Progenitor cell of endocrine pancreas (in vitro differentiated cells): Measurements from ENCODE around the gene GMEB2. TPM values are rescaled to one million over a fixed set of nuclear protein-coding genes. Genes with fewer than 3 reads are reported as not detected.

ENCODE experiments used
- DNase-seq: peaks from one replicate; pipeline ENCODE4 v3.0.0; 2021; ENCODE audit warnings: low spot score; ENCODE audit not compliant: unreplicated experiment
- H3K27ac Mint-ChIP-seq: 2 replicates; pipeline ENCODE4 v1.8.0; 2021; ENCODE audit warnings: mild to moderate bottlenecking, moderate library complexity, mixed read lengths
- H3K27me3 Mint-ChIP-seq: 2 replicates; pipeline ENCODE4 v1.8.0; 2021; ENCODE audit warnings: mixed read lengths
- H3K36me3 Mint-ChIP-seq: 2 replicates; pipeline ENCODE4 v1.8.0; 2022; ENCODE audit warnings: mixed read lengths; ENCODE audit not compliant: insufficient read depth
- H3K4me1 Mint-ChIP-seq: 2 replicates; pipeline ENCODE4 v1.8.0; 2021; ENCODE audit warnings: low read depth, mixed read lengths
- H3K4me3 Mint-ChIP-seq: 2 replicates; pipeline ENCODE4 v1.8.0; 2021; ENCODE audit warnings: low read depth, mild to moderate bottlenecking, moderate library complexity, mixed read lengths
- H3K9me3 Mint-ChIP-seq: 2 replicates; pipeline ENCODE4 v1.8.0; 2021; ENCODE audit warnings: low read depth, mixed read lengths
- CTCF ChIP-seq: fragments of 200-600 bp; sonication (generic); IDR thresholded peaks from one replicate; pipeline ENCODE4 v1.5.0; 2021; ENCODE audit warnings: antibody characterized with exemption, mild to moderate bottlenecking; ENCODE audit not compliant: unreplicated experiment
- total RNA-seq: library from RNA; stranded (reverse); gene quantifications from 2 replicates; pipeline ENCODE4 v1.2.1, GENCODE V29; 2021

GMEB2 gene
- total RNA-seq, 1 donor from 2014 or later: 15.1 TPM

GRCh38 chr20:63556873-63557478 is 69.9 kb downstream of the GMEB2 start:
- peaks cover 3% of the 10 kb centered on the region for H3K36me3 Mint-ChIP-seq
- TF ChIP-seq CTCF: no peak
- H3K4me1 Mint-ChIP-seq: no peaks in the 10 kb centered on the region
- peak overlapping the region; percentile 21 for H3K4me3 Mint-ChIP-seq
- H3K27ac Mint-ChIP-seq: no peak overlapping the region
- peaks cover 3% of the 10 kb centered on the region for H3K27me3 Mint-ChIP-seq
- DNase-seq: no peak
- H3K9me3 Mint-ChIP-seq: no peaks in the 10 kb centered on the region

- no peak overlapping the region for H3K27ac Mint-ChIP-seq
- no peak for TF ChIP-seq CTCF
- H3K27me3 Mint-ChIP-seq: peaks cover 8% of the 10 kb centered on the region
- DNase-seq: no peak
- no peak overlapping the region for H3K4me3 Mint-ChIP-seq
- no peaks in the 10 kb centered on the region for H3K9me3 Mint-ChIP-seq
- H3K36me3 Mint-ChIP-seq: peaks cover 3% of the 10 kb centered on the region
- no peaks in the 10 kb centered on the region for H3K4me1 Mint-ChIP-seq
Observed at GRCh38 chr20:63555661-63556381, 71.1 kb downstream of the GMEB2 start.

- Mint-ChIP-seq H3K36me3 (no peaks in the 10 kb centered on the region), H3K27me3 (peaks cover 8% of the 10 kb centered on the region), H3K4me3 (peak overlapping the region; percentile 69), H3K27ac (no peak overlapping the region), H3K4me1 (no peaks in the 10 kb centered on the region), H3K9me3 (no peaks in the 10 kb centered on the region)
- TF ChIP-seq CTCF: no peak
- no peak for DNase-seq
Observed at GRCh38 chr20:63554361-63555278, 72.3 kb downstream of the GMEB2 start.

- no peak for TF ChIP-seq CTCF
- H3K27ac Mint-ChIP-seq: no peak within 1 kb of the TSS
- H3K27me3 Mint-ChIP-seq: peaks cover 12% of the 10 kb centered on the region
- no peaks in the 10 kb centered on the region for H3K36me3 Mint-ChIP-seq
- no peaks in the 10 kb centered on the region for H3K4me1 Mint-ChIP-seq
- no peaks in the 10 kb centered on the region for H3K9me3 Mint-ChIP-seq
- peak; percentile 43 for DNase-seq
- H3K4me3 Mint-ChIP-seq: peak within 1 kb of the TSS; percentile 69
Observed at GRCh38 chr20:63553933-63554290, 73.0 kb downstream of the GMEB2 start, which contains the start of gene FNDC11. Gene FNDC11, plus strand, starts transcription at chr20:63554159. Its CDS starts 1,505 bp downstream, at chr20:63555664.
